Measurements from ENCODE around the gene NTSR1.
A peak's percentile ranks its signal among the peaks of the same experiment; 100 is the strongest.

Gene NTSR1

DNA sequence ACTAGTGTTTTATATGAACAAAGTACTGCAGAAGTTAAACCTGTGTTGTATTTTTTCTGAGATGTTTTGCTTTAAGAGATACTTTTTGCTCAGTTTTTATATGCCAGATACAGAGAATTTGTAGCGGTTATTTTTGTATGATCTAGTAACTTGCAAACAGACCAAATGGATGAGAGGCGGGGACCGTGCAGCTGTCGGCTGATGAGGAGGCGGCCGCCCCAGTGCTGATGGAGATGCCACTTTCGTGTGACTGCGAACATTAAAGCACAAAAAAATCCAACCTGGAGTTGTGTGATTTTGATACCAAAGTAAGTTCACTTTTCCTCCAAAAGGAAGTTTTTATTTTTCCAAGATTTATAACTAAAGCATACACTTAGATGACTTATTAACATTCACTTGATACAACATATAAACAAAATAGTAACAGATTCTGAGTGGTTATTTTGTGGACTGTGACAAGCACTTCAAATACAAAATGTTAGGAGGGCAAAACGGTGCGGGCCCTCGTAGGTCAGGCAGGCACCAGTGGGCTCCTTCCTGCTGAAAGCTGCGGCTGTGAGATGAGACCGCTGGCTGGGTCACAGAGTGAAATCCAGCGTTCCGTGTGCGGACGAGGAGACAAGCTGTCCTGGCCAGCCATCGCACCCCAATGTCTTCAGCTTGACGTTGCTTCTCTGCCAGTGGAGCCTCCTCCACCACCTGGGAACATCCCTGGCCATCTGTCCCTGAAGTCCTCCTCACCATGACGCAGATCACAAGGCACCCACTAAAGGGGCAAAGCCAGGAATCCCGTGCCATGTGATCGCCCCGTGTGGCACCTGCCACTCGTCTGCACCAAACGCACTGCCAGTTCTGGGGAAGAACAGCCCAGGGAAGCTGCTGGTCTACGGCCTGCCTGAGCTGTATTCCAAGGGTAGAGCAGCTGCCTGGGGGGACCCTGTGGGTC lies 92.0 kb downstream of the NTSR1 start:
- H3K4me1 Mint-ChIP-seq (ENCODE audit: low read depth) = peaks cover 15% of the 10 kb centered on the region
- no peak overlapping the region for H3K4me3 Mint-ChIP-seq
- H3K9me3 Mint-ChIP-seq = no peaks in the 10 kb centered on the region
- H3K36me3 Mint-ChIP-seq (ENCODE audit: low read depth) = peaks cover 18% of the 10 kb centered on the region
- H3K27ac Mint-ChIP-seq = no peak overlapping the region
- no peaks in the 10 kb centered on the region for H3K27me3 Mint-ChIP-seq (ENCODE audit: low read depth)

DNA sequence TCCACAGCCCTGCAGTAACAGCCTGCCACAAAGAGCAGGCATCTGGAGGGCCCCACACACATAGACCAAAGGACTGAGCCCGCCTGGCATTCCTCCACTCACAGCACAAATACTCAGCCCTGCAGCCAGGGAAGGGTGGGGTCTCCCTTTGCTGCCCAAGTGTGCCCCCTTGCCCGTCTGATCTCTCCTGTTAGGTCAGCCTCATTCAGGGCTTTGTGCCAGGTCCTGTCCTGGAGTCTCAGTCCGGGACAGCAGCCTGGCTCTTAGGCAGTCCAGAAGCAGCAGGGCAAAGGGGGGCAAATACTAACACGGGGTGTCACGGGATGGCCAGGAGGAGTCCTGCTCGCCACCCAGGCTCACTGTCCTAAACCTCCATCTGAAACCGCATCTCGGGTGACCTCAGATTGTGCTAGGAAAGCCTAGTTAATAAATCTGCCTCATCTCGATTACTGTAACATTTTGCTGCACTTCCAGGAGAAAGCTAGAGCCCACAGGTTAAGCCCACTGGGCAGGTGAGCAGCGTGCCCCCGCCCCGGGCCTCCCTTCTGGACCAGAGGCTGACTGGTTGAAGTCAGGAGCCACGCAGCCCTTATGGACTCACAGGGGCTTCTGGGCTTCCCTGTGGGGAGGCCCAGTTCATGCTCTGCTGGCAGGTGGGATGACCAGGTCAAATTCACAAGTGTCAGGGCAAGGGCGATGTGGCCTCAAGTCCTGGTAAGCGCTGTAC lies 92.8 kb downstream of the NTSR1 start:
- Mint-ChIP-seq H3K27me3 (ENCODE audit: low read depth) (no peaks in the 10 kb centered on the region), H3K36me3 (ENCODE audit: low read depth) (peaks cover 18% of the 10 kb centered on the region), H3K4me3 (no peak overlapping the region), H3K9me3 (no peaks in the 10 kb centered on the region), H3K4me1 (ENCODE audit: low read depth) (peaks cover 15% of the 10 kb centered on the region), H3K27ac (no peak overlapping the region)

DNA sequence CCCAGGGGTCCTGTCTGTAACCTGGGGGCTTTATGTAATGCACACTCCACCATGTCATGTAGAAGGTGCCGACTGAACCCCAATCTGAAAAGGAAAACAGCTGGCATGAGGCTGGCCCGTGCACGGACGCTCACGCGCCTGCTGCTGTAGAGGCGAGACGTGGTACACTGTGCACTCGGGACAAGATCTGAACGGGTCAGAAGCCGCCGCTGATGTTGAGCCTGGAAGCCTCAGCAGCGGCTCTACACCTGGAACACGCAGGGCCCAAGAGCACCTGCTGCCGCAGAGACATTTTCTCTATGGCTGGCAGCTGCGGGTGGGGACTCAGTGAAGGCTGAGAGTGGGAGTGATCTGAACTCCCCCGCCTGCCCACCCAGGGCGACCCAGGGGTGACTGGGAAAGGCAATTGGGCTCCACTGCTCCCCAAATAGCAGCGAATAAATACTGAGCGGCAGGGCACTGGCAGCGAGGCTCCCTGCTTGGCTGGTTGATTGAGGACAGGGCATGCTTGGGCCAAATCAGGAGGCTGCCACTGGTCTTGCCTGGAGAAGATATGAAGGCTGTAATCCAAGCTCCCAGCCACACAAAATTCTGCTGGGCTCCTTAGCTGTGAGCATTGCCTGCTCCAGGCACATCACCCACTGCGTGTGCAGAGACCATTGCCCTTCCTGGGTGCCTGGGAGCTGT lies 93.5 kb downstream of the NTSR1 start:
- no peak overlapping the region for H3K27ac Mint-ChIP-seq
- peaks cover 18% of the 10 kb centered on the region for H3K4me1 Mint-ChIP-seq (ENCODE audit: low read depth)
- H3K9me3 Mint-ChIP-seq = no peaks in the 10 kb centered on the region
- peaks cover 18% of the 10 kb centered on the region for H3K36me3 Mint-ChIP-seq (ENCODE audit: low read depth)
- H3K27me3 Mint-ChIP-seq (ENCODE audit: low read depth) = no peaks in the 10 kb centered on the region
- H3K4me3 Mint-ChIP-seq = no peak overlapping the region

DNA sequence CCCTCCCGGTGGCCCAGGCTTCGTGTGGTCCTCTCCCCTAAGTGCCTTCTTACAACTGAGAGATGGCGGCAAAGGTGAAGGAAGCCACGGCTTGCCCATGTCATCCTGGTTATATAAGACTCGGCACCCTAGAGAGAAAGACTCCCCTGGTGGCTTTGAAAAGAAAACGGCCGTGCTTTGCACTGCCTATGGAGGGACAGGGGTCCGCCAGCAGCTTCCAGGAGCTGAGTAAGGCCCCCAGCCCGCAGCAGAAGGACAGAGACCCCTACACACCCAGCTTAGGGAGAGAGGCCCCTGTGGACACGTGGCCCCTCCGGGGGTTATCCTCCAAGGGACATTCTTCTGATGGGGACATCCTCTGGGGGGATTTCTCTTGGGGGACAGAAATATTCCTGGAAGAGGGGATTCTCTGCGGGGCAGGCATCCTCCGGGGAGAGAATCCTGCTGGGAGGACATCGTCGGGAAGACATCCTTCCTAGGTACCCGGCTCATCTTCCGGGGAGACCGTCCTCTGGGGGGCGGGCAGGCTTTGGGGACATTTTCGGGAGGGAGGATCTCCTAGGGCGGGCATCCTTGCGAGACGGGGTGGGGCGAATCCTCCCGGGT lies 95.5 kb downstream of the NTSR1 start:
- Mint-ChIP-seq H3K36me3 (ENCODE audit: low read depth) (peaks cover 13% of the 10 kb centered on the region), H3K9me3 (no peaks in the 10 kb centered on the region), H3K27ac (peak overlapping the region; percentile 86), H3K4me3 (peak overlapping the region; percentile 92), H3K27me3 (ENCODE audit: low read depth) (no peaks in the 10 kb centered on the region), H3K4me1 (ENCODE audit: low read depth) (peaks cover 16% of the 10 kb centered on the region)

DNA sequence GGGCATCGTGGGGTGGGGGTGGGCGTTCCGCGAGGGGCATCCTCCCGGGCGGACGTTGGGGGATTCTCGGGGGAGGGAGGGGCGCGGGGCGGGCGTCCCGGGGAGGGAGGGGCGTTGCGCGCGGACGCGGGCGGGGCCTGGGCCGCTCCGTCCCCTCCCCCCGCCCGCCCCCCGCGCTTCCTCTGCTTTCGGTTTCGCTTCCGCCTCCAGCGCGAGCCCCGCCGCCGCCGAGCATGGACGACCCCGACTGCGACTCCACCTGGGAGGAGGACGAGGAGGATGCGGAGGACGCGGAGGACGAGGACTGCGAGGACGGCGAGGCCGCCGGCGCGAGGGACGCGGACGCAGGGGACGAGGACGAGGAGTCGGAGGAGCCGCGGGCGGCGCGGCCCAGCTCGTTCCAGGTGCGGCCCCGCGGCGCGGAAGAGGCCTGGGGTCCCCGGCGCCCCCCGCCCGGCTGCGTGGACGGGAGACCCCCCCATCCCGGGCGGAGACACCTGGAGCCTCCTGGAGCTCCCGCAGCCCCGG lies 96.1 kb downstream of the NTSR1 start, which contains the start of gene OGFR:
Gene OGFR, plus strand, starts transcription at position 209 of the 528 bp plus-strand sequence. Its CDS starts 25 bp downstream, at position 234.
- Mint-ChIP-seq H3K9me3 (no peaks in the 10 kb centered on the region), H3K27me3 (ENCODE audit: low read depth) (no peaks in the 10 kb centered on the region), H3K4me1 (ENCODE audit: low read depth) (peaks cover 16% of the 10 kb centered on the region), H3K36me3 (ENCODE audit: low read depth) (peaks cover 11% of the 10 kb centered on the region), H3K27ac (peak within 1 kb of the TSS; percentile 89), H3K4me3 (peak within 1 kb of the TSS; percentile 92)

DNA sequence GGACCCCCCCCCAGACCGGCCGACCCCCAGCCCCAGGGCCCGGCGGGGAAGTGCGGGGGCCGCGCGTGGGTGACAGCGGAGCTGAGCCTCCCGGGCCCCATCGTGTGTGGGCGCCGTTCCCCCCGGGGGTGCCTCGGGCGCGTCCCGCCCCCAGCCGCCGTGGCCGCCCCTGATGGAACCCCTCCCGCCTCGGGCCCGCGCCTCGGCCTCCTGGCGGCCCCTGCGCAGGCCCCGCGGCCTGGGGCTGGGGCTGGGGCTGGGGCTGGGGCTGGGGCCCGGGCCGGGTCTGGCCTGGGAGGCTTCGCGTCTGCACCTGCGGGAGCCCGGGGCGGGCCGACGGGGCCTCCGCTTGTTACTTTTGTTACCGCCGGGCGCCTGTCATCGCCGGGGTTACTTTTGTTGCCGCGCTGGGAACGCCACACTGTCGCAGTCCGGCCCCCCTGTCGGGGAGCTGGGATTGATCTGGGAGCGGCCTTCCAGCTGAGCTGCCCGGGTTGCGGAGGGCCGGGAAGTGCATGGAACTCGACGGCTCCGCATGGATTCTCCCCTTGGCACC lies 96.6 kb downstream of the NTSR1 start:
- peaks cover 10% of the 10 kb centered on the region for H3K36me3 Mint-ChIP-seq (ENCODE audit: low read depth)
- H3K27ac Mint-ChIP-seq = no peak overlapping the region
- no peaks in the 10 kb centered on the region for H3K9me3 Mint-ChIP-seq
- peaks cover 16% of the 10 kb centered on the region for H3K4me1 Mint-ChIP-seq (ENCODE audit: low read depth)
- H3K27me3 Mint-ChIP-seq (ENCODE audit: low read depth) = no peaks in the 10 kb centered on the region
- H3K4me3 Mint-ChIP-seq = peak overlapping the region; percentile 82

DNA sequence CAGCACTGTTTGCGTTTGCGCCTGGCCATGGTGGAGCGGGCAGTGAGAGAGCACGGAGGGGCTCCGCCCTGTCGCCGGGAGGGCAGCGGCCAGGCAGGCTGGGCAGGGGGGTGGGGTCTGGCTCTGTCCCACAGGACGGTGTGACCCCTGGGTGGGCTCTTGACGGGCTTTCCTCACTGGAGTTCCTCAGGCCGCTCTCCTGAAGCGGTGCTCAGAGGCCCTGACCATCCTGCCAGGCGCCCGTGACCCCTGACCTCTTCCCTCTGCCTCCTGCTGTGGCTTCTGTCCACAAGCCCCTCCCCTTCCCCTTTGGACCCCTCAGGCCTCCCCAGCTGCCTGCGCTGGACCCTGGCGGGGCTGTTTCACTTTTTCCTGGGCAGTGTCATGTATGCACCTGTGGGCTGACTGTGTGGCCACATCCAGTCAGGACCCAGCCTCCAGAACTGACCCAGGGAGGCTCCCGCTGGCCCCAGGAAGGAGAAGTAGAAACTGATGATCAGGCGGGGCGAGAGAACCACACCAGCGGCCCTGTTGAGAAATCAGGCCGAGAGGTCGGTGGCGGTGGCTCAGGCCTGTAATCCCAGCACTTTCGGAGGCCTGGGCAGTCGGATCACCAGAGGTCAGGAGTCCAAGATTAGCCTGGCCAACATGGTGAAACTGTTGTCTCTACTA lies 97.2 kb downstream of the NTSR1 start:
- peaks cover 16% of the 10 kb centered on the region for H3K4me1 Mint-ChIP-seq (ENCODE audit: low read depth)
- H3K27me3 Mint-ChIP-seq (ENCODE audit: low read depth) = no peaks in the 10 kb centered on the region
- no peaks in the 10 kb centered on the region for H3K9me3 Mint-ChIP-seq
- peak overlapping the region; percentile 82 for H3K4me3 Mint-ChIP-seq
- H3K27ac Mint-ChIP-seq = peak overlapping the region; percentile 31
- peaks cover 8% of the 10 kb centered on the region for H3K36me3 Mint-ChIP-seq (ENCODE audit: low read depth)

DNA sequence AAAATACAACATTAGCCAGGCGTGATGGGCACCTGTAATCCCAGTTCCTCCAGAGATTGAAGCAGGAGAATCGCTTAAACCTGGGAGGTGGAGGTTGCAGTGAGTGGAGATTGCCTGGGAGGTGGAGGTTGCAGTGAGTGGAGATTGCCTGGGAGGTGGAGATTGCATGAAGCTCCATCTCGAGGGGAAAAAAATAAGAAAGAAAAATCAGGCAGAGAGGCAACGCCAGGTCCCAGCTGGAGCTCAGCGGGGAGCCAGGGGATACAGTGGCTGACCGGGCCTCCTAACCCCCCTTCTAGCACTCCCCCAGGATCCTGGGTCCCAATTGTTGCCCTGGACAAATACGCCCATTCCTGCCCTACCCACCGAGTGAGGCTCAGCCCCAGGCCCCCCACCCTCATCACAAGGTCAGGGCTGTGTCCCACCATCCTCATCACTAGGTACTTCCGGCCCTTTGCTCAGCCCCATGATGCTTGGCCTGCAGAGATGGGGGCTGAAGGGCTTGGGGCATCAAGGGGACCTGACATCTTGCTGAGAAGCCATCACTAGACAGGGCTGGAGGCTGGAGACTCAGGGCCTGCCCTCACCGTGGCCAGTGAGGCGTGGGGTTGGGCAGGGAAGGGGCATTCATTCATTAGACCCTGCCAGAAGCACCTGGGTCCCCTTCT lies 97.9 kb downstream of the NTSR1 start:
- peaks cover 16% of the 10 kb centered on the region for H3K4me1 Mint-ChIP-seq (ENCODE audit: low read depth)

DNA sequence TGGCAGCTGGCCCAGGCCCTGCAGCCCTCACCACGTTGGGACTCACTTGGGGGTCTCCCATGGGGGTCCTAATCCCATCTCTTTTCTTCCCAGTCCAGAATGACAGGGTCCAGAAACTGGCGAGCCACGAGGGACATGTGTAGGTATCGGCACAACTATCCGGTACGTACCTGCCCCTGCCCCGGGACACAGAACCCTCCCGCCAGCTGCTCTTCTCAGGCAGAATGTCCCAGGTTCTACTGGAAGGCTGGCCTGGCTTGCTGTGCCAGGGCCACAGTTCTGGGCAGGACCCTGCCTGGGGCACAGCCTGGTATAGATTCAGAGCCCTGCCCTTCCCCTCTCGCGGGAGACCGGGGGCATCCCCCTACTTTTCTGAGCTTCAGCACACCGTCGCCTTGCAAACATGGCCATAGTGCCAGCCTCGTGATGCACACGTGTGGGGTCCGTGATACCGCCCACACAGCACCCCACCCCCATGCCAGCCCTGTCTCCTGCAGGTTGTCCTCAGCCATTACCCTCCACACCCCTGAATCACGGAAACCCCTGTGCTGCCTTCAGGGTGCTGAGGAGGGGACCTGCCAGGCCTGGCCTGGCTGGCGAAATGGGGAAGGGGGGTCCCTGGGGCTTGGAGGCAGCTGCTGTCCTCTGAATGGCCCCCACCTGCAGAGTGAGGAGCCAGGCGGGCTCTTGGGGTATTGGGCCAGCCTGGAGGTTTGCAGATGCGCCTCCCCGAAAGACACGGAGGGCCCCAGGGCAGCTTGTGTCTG lies 99.0 kb downstream of the NTSR1 start:
- H3K9me3 Mint-ChIP-seq = no peaks in the 10 kb centered on the region
- H3K27ac Mint-ChIP-seq = no peak overlapping the region
- H3K36me3 Mint-ChIP-seq (ENCODE audit: low read depth) = peaks cover 11% of the 10 kb centered on the region
- peaks cover 16% of the 10 kb centered on the region for H3K4me1 Mint-ChIP-seq (ENCODE audit: low read depth)
- peak overlapping the region; percentile 34 for H3K4me3 Mint-ChIP-seq
- H3K27me3 Mint-ChIP-seq (ENCODE audit: low read depth) = no peaks in the 10 kb centered on the region

More for the DNA sequence above, 97.9 kb downstream of the NTSR1 start:
- peak overlapping the region; percentile 82 for H3K4me3 Mint-ChIP-seq
- no peak overlapping the region for H3K27ac Mint-ChIP-seq
- peaks cover 8% of the 10 kb centered on the region for H3K36me3 Mint-ChIP-seq (ENCODE audit: low read depth)
- no peaks in the 10 kb centered on the region for H3K9me3 Mint-ChIP-seq
- H3K27me3 Mint-ChIP-seq (ENCODE audit: low read depth) = no peaks in the 10 kb centered on the region

DNA sequence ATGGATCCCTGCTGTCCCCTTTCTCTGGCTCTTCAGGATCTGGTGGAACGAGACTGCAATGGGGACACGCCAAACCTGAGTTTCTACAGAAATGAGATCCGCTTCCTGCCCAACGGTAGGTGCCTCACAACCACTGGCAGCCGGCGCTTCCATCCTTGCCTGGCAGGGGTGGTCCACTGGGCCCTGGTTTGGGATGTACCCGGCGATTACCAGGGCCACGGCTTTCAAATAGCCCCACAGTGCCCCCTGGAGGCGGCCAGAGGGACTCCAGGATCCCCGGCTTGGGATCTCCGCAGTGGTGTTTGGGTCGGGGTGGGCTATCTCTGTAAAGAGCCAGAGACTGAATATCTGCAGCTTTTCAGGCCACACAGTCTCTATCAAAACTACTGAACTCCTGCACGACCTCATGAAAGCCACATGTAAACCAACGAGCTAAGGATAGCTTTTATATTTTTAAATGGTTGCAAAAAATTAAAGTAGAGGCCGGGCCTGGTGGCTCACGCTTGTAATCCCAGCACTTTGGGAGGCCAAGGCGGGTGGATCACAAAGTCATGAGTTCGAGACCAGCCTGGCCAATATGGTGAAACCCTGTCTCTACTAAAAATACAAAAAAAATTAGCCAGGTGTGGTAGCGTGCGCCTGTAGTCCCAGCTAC lies 99.7 kb downstream of the NTSR1 start:
- Mint-ChIP-seq H3K4me1 (ENCODE audit: low read depth) (peaks cover 16% of the 10 kb centered on the region), H3K9me3 (no peaks in the 10 kb centered on the region), H3K36me3 (ENCODE audit: low read depth) (peaks cover 11% of the 10 kb centered on the region), H3K4me3 (no peak overlapping the region), H3K27ac (peak overlapping the region; percentile 26), H3K27me3 (ENCODE audit: low read depth) (no peaks in the 10 kb centered on the region)

DNA sequence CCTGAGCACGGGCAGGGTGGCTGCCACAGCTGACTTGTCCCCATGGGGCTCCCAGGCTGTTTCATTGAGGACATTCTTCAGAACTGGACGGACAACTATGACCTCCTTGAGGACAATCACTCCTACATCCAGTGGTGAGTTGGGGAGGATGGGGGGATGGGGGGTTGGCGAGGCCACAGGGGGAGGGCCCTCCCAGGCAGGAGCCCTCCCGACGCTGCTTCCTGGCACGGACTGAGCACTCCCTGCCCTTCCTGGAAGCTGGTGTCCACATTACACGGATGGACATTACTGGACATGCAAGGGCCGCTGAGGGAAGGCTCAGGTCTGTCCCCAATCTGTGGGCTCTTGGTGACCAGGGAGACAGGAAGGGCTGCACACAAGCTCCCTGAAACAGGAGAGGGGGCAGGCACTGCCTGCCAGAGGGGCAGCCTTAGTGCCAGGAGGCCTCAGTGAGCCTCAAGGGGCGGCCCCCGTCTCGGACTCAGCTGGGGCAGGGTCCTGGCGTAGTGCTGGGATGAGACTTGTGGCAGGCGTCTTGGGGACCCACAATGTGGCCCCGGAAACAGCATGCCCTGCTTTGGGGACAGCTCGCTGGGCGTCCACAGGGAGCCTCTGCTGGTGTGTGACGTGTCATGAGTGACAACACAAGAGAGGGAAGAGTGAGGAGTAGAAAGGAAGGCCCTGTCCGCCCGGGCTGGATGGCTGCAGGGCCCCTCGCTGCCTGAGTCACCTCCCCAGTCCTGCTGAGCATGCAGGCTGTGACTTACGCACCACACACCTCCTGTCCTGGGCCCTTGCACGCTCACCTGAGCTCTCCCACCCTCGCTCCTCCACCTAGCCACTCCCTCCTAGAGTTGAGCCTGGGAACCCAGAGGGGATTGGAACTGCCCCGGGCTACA lies 101.1 kb downstream of the NTSR1 start:
- no peaks in the 10 kb centered on the region for H3K9me3 Mint-ChIP-seq
- peaks cover 9% of the 10 kb centered on the region for H3K36me3 Mint-ChIP-seq (ENCODE audit: low read depth)
- peaks cover 11% of the 10 kb centered on the region for H3K4me1 Mint-ChIP-seq (ENCODE audit: low read depth)
- peaks cover 3% of the 10 kb centered on the region for H3K27me3 Mint-ChIP-seq (ENCODE audit: low read depth)
- no peak overlapping the region for H3K27ac Mint-ChIP-seq
- H3K4me3 Mint-ChIP-seq = no peak overlapping the region

All from T-helper 1 cell treated with Interleukin-12 subunit alpha and Interleukin-12 subunit beta and Interleukin-4 antibody, amounts not matched to agents 30 μg/mL and 1 μg/mL, for 36 hours (primary cell).